GM23338 (cell line): Measurements from ENCODE around the gene PDGFRB. TPM values are rescaled to one million over a fixed set of nuclear protein-coding genes. Genes with fewer than 3 reads are reported as not detected.

Experiments used
- ATAC-seq: fragments of 200-7000 bp; cut with Tn5 transposase; 3 replicates; pipeline ENCODE4 v1.9.1; 2020
- DNase-seq: peaks from one replicate; pipeline ENCODE4 v3.0.0-alpha.2; 2015; ENCODE audit warnings: low spot score
- H2AFZ ChIP-seq: fragments of 200-600 bp; sonication (generic); 2 replicates; pipeline ENCODE4 v1.8.0; 2016; ENCODE audit warnings: antibody characterized with exemption, mild to moderate bottlenecking, moderate library complexity
- H3F3A ChIP-seq: fragments of 200-600 bp; sonication (generic); replicated peaks from 2 replicates; pipeline ENCODE4 v1.8.0; 2017; ENCODE audit warnings: antibody characterized with exemption, mixed run types, low read depth
- H3K27ac ChIP-seq: fragments of 200-600 bp; sonication (generic); 2 replicates; pipeline ENCODE4 v1.6.1; 2016; ENCODE audit warnings: low read depth
- H3K27me3 ChIP-seq: fragments of 200-600 bp; sonication (generic); 2 replicates; pipeline ENCODE4 v1.8.0; 2016; ENCODE audit warnings: mild to moderate bottlenecking, mixed run types, moderate library complexity; ENCODE audit not compliant: insufficient read depth
- H3K36me3 ChIP-seq: fragments of 200-600 bp; sonication (generic); 2 replicates; pipeline ENCODE4 v1.8.0; 2016; ENCODE audit warnings: mild to moderate bottlenecking; ENCODE audit not compliant: insufficient read depth
- H3K4me1 ChIP-seq: fragments of 200-600 bp; sonication (generic); 2 replicates; pipeline ENCODE4 v1.8.0; 2016; ENCODE audit warnings: mild to moderate bottlenecking, moderate library complexity; ENCODE audit not compliant: insufficient read depth
- H3K4me2 ChIP-seq: fragments of 200-600 bp; sonication (generic); 2 replicates; pipeline ENCODE4 v1.7.1; 2017; ENCODE audit warnings: mixed run types
- H3K4me3 ChIP-seq: fragments of 200-600 bp; sonication (generic); 2 replicates; pipeline ENCODE4 v1.6.1; 2016; ENCODE audit warnings: mixed run types
- H3K79me2 ChIP-seq: fragments of 200-600 bp; sonication (generic); replicated peaks from 2 replicates; pipeline ENCODE4 v1.8.0; 2017; ENCODE audit warnings: mild to moderate bottlenecking; ENCODE audit not compliant: insufficient read depth
- H3K9me2 ChIP-seq: fragments of 200-600 bp; sonication (generic); 2 replicates; pipeline ENCODE4 v1.8.0; 2017; ENCODE audit not compliant: insufficient read depth
- H4K20me1 ChIP-seq: fragments of 200-600 bp; sonication (generic); replicated peaks from 2 replicates; pipeline ENCODE4 v1.8.0; 2017; ENCODE audit warnings: mild to moderate bottlenecking; ENCODE audit not compliant: insufficient read depth
- H3K27ac Mint-ChIP-seq: 2 replicates; pipeline ENCODE4 v1.8.0; 2020; ENCODE audit warnings: inconsistent platforms, mild to moderate bottlenecking, moderate library complexity, mixed read lengths
- H3K27me3 Mint-ChIP-seq: 3 replicates; pipeline ENCODE4 v1.8.0; 2022; ENCODE audit warnings: low read depth, mild to moderate bottlenecking, moderate library complexity, mixed read lengths, inconsistent platforms; ENCODE audit not compliant: insufficient read depth, poor library complexity
- H3K36me3 Mint-ChIP-seq: 3 replicates; pipeline ENCODE4 v1.8.0; 2021; ENCODE audit warnings: low read depth, mild to moderate bottlenecking, inconsistent platforms, moderate library complexity, mixed read lengths
- H3K4me1 Mint-ChIP-seq: 3 replicates; pipeline ENCODE4 v1.8.0; 2020; ENCODE audit warnings: mild to moderate bottlenecking, inconsistent platforms, mixed read lengths
- H3K4me3 Mint-ChIP-seq: 3 replicates; pipeline ENCODE4 v1.8.0; 2021; ENCODE audit warnings: moderate library complexity, mild to moderate bottlenecking, inconsistent platforms, mixed read lengths
- H3K9me3 Mint-ChIP-seq: 3 replicates; pipeline ENCODE4 v1.8.0; 2020; ENCODE audit warnings: moderate library complexity, mild to moderate bottlenecking, inconsistent platforms, mixed read lengths
- CREB1 ChIP-seq: fragments of 250-450 bp; sonication (Bioruptor Pico); IDR thresholded peaks from 2 replicates; pipeline ENCODE4 v1.5.0; 2020; ENCODE audit warnings: low read depth, mild to moderate bottlenecking, moderate library complexity
- EZH2 ChIP-seq: fragments of 200-600 bp; sonication (generic); IDR thresholded peaks from one replicate; pipeline ENCODE4 v1.8.0; 2017; ENCODE audit warnings: antibody characterized with exemption, mild to moderate bottlenecking, low read depth; ENCODE audit not compliant: unreplicated experiment
- EZH2phosphoT487 ChIP-seq: fragments of 200-600 bp; sonication (generic); IDR thresholded peaks from one replicate; pipeline ENCODE4 v1.8.1; 2018; ENCODE audit warnings: antibody characterized with exemption; ENCODE audit not compliant: unreplicated experiment
- JUNB ChIP-seq: IDR thresholded peaks from one replicate; pipeline ENCODE4 v1.6.1; 2016; ENCODE audit warnings: antibody characterized with exemption; ENCODE audit not compliant: unreplicated experiment
- NANOG ChIP-seq: IDR thresholded peaks from 2 replicates; pipeline ENCODE4 v1.6.1; 2016; ENCODE audit warnings: antibody characterized with exemption, borderline replicate concordance
- POLR2AphosphoS5 ChIP-seq: IDR thresholded peaks from 2 replicates; pipeline ENCODE4 v1.6.1; 2016; ENCODE audit warnings: antibody characterized with exemption, low read depth
- STAT1 ChIP-seq: IDR thresholded peaks from one replicate; pipeline ENCODE4 v1.6.1; 2016; ENCODE audit warnings: antibody characterized with exemption; ENCODE audit not compliant: unreplicated experiment
- ZNF114 ChIP-seq: fragments of 250-450 bp; sonication (Bioruptor Pico); IDR thresholded peaks from 2 replicates; pipeline ENCODE4 v1.5.0; 2020; ENCODE audit warnings: mild to moderate bottlenecking, moderate library complexity
- ZNF331 ChIP-seq: fragments of 250-450 bp; sonication (Bioruptor Pico); IDR thresholded peaks from 2 replicates; pipeline ENCODE4 v1.5.0; 2020; ENCODE audit warnings: low read depth, mild to moderate bottlenecking, moderate library complexity
- polyA plus RNA-seq: library from polyadenylated mRNA; unstranded; fragments of >200 nt; fragmentation: Nextera tagmentation; extraction: Ambion mirVana; gene quantifications from 2 replicates; pipeline ENCODE4 v1.2.1, GENCODE V29; 2016
- total RNA-seq: library from RNA; depleted of rRNA; stranded (reverse); fragments of >200 nt; shearing (Covaris generic); gene quantifications from 2 replicates; pipeline ENCODE4 v1.2.3, GENCODE V29; 2014
- TF ChIP-seq, protein P1 (sequence below): fragments of 250-450 bp; sonication (Bioruptor Pico); IDR thresholded peaks from 2 replicates; pipeline ENCODE4 v1.5.0; 2020; ENCODE audit warnings: mild to moderate bottlenecking, moderate library complexity
- TF ChIP-seq, protein P2 (sequence below): IDR thresholded peaks from 2 replicates; pipeline ENCODE4 v1.6.1; 2016; ENCODE audit warnings: antibody characterized with exemption
- TF ChIP-seq, protein P3 (sequence below), 2 experiments: fragments of 200-600 bp in 1 of 2; sonication (generic) in 1 of 2; conservative IDR thresholded peaks; 2 replicates each; pipeline versions ENCODE4 v1.5.1 to v1.6.1; 2016 to 2017; ENCODE audit warnings: antibody characterized with exemption in 2 of 2, low read depth in 2 of 2, mild to moderate bottlenecking in 2 of 2, moderate library complexity in 1 of 2

Gene PDGFRB
- total and polyA plus RNA-seq, 2 experiments from 2014 or later: 4.5 to 11.3 TPM

DNA sequence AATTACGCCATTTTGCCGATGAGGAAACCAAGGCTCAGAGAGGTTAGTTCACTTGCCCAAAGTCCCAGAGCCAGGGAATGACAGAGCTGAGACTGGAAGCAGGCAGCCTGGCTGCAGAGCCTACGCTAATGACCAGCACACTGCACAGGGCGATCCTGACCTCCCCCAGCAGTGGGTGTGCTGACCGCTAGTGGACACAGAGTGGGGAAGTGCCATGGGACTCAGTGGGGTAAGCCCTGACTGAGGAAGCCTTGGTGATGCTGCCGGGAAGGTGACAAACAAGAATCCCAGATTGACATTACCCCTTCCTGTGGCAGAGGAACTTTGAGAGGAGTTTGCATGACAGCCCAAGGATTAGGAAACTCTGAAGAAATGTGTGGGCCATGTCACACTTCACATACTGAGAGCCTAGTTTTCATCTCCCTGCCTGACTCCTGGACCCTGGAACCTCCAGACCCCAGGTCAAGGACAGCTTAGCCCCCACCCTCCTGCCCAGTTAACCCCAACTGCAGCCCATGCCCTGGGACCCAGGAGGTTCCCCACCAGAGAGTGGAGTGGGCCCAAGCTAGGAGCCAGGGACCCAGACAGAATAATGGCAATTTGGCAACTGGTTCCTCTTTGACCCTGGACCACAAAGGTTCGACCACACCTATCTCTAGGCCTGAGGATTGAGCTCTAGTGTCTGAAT lies 49.6 kb downstream of the PDGFRB start:
- no peaks in the 10 kb centered on the region for H3K36me3 ChIP-seq
- no peaks in the 10 kb centered on the region for H3F3A ChIP-seq
- no peak overlapping the region for H3K27ac Mint-ChIP-seq
- H3K9me3 Mint-ChIP-seq: no peaks in the 10 kb centered on the region
- H3K4me1 Mint-ChIP-seq: no peaks in the 10 kb centered on the region
- no peak overlapping the region for H2AFZ ChIP-seq
- no peaks in the 10 kb centered on the region for H3K9me2 ChIP-seq
- DNase-seq: no peak
- no peaks in the 10 kb centered on the region for H4K20me1 ChIP-seq
- H3K4me3 ChIP-seq: no peak overlapping the region
- H3K4me3 Mint-ChIP-seq: no peak overlapping the region
- no peaks in the 10 kb centered on the region for H3K79me2 ChIP-seq
- H3K4me1 ChIP-seq: no peaks in the 10 kb centered on the region
- H3K36me3 Mint-ChIP-seq: no peaks in the 10 kb centered on the region
- peaks cover 8% of the 10 kb centered on the region for H3K27me3 Mint-ChIP-seq
- H3K27me3 ChIP-seq: no peaks in the 10 kb centered on the region
- no peak overlapping the region for H3K4me2 ChIP-seq
- TF ChIP-seq EZH2phosphoT487 (no peak), EZH2 (no peak)
- H3K27ac ChIP-seq: no peak overlapping the region
- ATAC-seq: no peak

DNA sequence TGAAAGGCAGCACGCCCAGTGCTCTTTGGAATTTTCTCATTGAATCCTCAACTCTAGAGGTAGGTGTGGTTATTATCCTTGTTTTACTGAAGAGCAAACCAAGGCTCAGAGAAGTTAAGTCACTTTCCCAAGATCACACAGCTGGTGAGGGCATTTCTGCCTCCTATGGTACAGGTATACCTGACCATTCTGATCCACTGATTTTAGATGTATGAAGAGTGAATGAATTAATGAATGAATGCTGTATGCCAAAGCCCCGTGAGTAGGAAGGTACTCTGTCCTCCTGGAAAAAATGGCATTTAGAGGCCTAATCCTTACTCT lies 51.1 kb downstream of the PDGFRB start:
- H3K9me3 Mint-ChIP-seq: no peaks in the 10 kb centered on the region
- no peaks in the 10 kb centered on the region for H3K36me3 ChIP-seq
- H3K4me1 Mint-ChIP-seq: no peaks in the 10 kb centered on the region
- TF ChIP-seq ZNF331 (no peak), NANOG (no peak), CREB1 (no peak), JUNB (no peak), ZNF114 (CRISPR knock-in tag) (no peak), POLR2AphosphoS5 (no peak), STAT1 (no peak)
- TF ChIP-seq, protein P1, sequence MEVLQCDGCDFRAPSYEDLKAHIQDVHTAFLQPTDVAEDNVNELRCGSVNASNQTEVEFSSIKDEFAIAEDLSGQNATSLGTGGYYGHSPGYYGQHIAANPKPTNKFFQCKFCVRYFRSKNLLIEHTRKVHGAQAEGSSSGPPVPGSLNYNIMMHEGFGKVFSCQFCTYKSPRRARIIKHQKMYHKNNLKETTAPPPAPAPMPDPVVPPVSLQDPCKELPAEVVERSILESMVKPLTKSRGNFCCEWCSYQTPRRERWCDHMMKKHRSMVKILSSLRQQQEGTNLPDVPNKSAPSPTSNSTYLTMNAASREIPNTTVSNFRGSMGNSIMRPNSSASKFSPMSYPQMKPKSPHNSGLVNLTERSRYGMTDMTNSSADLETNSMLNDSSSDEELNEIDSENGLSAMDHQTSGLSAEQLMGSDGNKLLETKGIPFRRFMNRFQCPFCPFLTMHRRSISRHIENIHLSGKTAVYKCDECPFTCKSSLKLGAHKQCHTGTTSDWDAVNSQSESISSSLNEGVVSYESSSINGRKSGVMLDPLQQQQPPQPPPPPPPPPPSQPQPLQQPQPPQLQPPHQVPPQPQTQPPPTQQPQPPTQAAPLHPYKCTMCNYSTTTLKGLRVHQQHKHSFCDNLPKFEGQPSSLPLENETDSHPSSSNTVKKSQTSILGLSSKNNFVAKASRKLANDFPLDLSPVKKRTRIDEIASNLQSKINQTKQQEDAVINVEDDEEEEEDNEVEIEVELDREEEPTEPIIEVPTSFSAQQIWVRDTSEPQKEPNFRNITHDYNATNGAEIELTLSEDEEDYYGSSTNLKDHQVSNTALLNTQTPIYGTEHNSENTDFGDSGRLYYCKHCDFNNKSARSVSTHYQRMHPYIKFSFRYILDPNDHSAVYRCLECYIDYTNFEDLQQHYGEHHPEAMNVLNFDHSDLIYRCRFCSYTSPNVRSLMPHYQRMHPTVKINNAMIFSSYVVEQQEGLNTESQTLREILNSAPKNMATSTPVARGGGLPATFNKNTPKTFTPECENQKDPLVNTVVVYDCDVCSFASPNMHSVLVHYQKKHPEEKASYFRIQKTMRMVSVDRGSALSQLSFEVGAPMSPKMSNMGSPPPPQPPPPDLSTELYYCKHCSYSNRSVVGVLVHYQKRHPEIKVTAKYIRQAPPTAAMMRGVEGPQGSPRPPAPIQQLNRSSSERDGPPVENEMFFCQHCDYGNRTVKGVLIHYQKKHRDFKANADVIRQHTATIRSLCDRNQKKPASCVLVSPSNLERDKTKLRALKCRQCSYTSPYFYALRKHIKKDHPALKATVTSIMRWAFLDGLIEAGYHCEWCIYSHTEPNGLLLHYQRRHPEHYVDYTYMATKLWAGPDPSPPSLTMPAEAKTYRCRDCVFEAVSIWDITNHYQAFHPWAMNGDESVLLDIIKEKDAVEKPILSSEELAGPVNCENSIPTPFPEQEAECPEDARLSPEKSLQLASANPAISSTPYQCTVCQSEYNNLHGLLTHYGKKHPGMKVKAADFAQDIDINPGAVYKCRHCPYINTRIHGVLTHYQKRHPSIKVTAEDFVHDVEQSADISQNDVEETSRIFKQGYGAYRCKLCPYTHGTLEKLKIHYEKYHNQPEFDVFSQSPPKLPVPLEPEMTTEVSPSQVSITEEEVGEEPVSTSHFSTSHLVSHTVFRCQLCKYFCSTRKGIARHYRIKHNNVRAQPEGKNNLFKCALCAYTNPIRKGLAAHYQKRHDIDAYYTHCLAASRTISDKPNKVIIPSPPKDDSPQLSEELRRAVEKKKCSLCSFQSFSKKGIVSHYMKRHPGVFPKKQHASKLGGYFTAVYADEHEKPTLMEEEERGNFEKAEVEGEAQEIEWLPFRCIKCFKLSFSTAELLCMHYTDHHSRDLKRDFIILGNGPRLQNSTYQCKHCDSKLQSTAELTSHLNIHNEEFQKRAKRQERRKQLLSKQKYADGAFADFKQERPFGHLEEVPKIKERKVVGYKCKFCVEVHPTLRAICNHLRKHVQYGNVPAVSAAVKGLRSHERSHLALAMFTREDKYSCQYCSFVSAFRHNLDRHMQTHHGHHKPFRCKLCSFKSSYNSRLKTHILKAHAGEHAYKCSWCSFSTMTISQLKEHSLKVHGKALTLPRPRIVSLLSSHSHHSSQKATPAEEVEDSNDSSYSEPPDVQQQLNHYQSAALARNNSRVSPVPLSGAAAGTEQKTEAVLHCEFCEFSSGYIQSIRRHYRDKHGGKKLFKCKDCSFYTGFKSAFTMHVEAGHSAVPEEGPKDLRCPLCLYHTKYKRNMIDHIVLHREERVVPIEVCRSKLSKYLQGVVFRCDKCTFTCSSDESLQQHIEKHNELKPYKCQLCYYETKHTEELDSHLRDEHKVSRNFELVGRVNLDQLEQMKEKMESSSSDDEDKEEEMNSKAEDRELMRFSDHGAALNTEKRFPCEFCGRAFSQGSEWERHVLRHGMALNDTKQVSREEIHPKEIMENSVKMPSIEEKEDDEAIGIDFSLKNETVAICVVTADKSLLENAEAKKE: no peak
- TF ChIP-seq, protein P2, sequence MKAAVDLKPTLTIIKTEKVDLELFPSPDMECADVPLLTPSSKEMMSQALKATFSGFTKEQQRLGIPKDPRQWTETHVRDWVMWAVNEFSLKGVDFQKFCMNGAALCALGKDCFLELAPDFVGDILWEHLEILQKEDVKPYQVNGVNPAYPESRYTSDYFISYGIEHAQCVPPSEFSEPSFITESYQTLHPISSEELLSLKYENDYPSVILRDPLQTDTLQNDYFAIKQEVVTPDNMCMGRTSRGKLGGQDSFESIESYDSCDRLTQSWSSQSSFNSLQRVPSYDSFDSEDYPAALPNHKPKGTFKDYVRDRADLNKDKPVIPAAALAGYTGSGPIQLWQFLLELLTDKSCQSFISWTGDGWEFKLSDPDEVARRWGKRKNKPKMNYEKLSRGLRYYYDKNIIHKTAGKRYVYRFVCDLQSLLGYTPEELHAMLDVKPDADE: no peak
- TF ChIP-seq, protein P3, sequence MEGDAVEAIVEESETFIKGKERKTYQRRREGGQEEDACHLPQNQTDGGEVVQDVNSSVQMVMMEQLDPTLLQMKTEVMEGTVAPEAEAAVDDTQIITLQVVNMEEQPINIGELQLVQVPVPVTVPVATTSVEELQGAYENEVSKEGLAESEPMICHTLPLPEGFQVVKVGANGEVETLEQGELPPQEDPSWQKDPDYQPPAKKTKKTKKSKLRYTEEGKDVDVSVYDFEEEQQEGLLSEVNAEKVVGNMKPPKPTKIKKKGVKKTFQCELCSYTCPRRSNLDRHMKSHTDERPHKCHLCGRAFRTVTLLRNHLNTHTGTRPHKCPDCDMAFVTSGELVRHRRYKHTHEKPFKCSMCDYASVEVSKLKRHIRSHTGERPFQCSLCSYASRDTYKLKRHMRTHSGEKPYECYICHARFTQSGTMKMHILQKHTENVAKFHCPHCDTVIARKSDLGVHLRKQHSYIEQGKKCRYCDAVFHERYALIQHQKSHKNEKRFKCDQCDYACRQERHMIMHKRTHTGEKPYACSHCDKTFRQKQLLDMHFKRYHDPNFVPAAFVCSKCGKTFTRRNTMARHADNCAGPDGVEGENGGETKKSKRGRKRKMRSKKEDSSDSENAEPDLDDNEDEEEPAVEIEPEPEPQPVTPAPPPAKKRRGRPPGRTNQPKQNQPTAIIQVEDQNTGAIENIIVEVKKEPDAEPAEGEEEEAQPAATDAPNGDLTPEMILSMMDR (conservative IDR thresholded peaks at IDR 0.05; ENCODE audit: low read depth in 2 of 2): no peak

More for the DNA sequence above, 51.1 kb downstream of the PDGFRB start:
- DNase-seq (no peak), ATAC-seq (no peak)
- no peaks in the 10 kb centered on the region for H3K4me1 ChIP-seq
- Mint-ChIP-seq H3K36me3 (no peaks in the 10 kb centered on the region), H3K27me3 (peaks cover 8% of the 10 kb centered on the region), H3K27ac (no peak overlapping the region), H3K4me3 (no peak overlapping the region)
- H3K79me2 ChIP-seq: no peaks in the 10 kb centered on the region
- H3K4me2 ChIP-seq: no peak overlapping the region
- no peaks in the 10 kb centered on the region for H3K27me3 ChIP-seq
- H4K20me1 ChIP-seq: no peaks in the 10 kb centered on the region
- no peak overlapping the region for H3K4me3 ChIP-seq
- no peaks in the 10 kb centered on the region for H3F3A ChIP-seq
- H3K27ac ChIP-seq: no peak overlapping the region
- no peaks in the 10 kb centered on the region for H3K9me2 ChIP-seq
- no peak overlapping the region for H2AFZ ChIP-seq
